Gastroesophageal sphincter (tissue), 3 donors: ENCODE results near the gene MIPEP.

Experiments used
- CTCF ChIP-seq, 4 experiments: fragments of 200-600 bp in 2 of 4; fragments of 450-650 bp in 2 of 4; sonication (generic) in 1 of 4; IDR thresholded peaks; one replicate each; pipeline ENCODE4 v1.5.1; 2017 to 2019; ENCODE audit warnings: antibody characterized with exemption in 4 of 4, mild to moderate bottlenecking in 2 of 4, moderate library complexity in 2 of 4
- EP300 ChIP-seq: sonication (generic); formaldehyde crosslinking; IDR thresholded peaks from one replicate; pipeline ENCODE4 v1.6.1; 2017; ENCODE audit warnings: antibody characterized with exemption, mild to moderate bottlenecking
- POLR2A ChIP-seq, 2 donors: fragments of 450-650 bp; IDR thresholded peaks; one replicate each; pipeline ENCODE4 v1.6.1; 2017; ENCODE audit warnings: antibody characterized with exemption in 2 of 2, mild to moderate bottlenecking in 2 of 2, moderate library complexity in 1 of 2
- POLR2AphosphoS5 ChIP-seq: sonication (generic); formaldehyde crosslinking; IDR thresholded peaks from one replicate; pipeline ENCODE4 v1.6.1; 2017; ENCODE audit warnings: antibody characterized with exemption

GRCh38 chr13:23716401-23716800 lies 172.8 kb downstream of the MIPEP start:
- TF ChIP-seq CTCF (IDR thresholded peaks at IDR 0.05) (no peak), POLR2A (IDR thresholded peaks at IDR 0.05) (no peak), POLR2AphosphoS5 (no peak), EP300 (no peak)
